ENCODE data around the gene PGRMC1.
A peak's percentile ranks its signal among the peaks of the same experiment; 100 is the strongest.
"Not testable (repeated sequence)": the region's sequence is repeated elsewhere in the genome, so short reads cannot be mapped to it uniquely, and the experiment has no call there.

PGRMC1 gene

GRCh38 chrX:119235051-119235511, 1.0 kb upstream of the PGRMC1 start:
- peak overlapping the region; percentile 78 for H3K27ac ChIP-seq (ENCODE audit: low read depth, low read length)
- no peaks in the 10 kb centered on the region for H3K27me3 ChIP-seq (ENCODE audit: control insufficient read depth, insufficient read depth, low read length)
- H3K9ac ChIP-seq (ENCODE audit: low read depth, low read length) = peak overlapping the region; percentile 66
- H3K9me3 ChIP-seq (ENCODE audit: control insufficient read depth, insufficient read depth, low read length) = no peaks in the 10 kb centered on the region
- H3K4me3 ChIP-seq (ENCODE audit: low read depth, low read length) = peak overlapping the region; percentile 81
- peaks cover 5% of the 10 kb centered on the region; the same call in 1 of the 2 replicates for H3K36me3 ChIP-seq (ENCODE audit: control insufficient read depth, insufficient read depth, low read length)
- H3K4me1 ChIP-seq (ENCODE audit: control insufficient read depth, insufficient read depth, low read length) = peaks cover 22% of the 10 kb centered on the region

- H3K9me3 ChIP-seq (ENCODE audit: control insufficient read depth, insufficient read depth, low read length) = no peaks in the 10 kb centered on the region
- H3K4me3 ChIP-seq (ENCODE audit: low read depth, low read length) = peak overlapping the region; percentile 81
- H3K4me1 ChIP-seq (ENCODE audit: control insufficient read depth, insufficient read depth, low read length) = peaks cover 26% of the 10 kb centered on the region
- H3K27me3 ChIP-seq (ENCODE audit: control insufficient read depth, insufficient read depth, low read length) = no peaks in the 10 kb centered on the region
- peak overlapping the region; percentile 77 for H3K9ac ChIP-seq (ENCODE audit: low read depth, low read length)
- peaks cover 21% of the 10 kb centered on the region for H3K36me3 ChIP-seq (ENCODE audit: control insufficient read depth, insufficient read depth, low read length)
- peak overlapping the region; percentile 50 for H3K27ac ChIP-seq (ENCODE audit: low read depth, low read length)
These were observed 807 bp downstream of the PGRMC1 start for GRCh38 chrX:119236623-119237561.

DNA sequence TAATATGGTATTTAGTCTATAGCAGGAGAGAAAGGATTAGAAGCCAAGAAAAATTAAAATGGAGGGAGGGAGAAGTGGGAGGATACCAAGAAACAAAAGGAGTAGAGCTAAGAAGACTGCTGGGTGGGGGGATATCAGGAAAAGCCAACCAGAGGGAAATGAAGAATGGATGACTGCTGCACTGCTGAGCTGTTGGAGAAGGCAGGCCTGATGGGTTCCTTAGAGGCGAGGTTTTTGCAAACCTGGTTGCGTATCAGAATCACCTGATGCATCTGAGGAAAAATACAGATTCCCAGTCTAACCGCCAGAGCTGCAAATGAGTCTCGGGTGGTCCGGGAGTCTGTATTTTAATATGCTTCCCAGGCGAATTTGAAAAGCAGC, 1.5 kb downstream of the PGRMC1 start:
- Histone ChIP-seq H3K27me3 (ENCODE audit: control insufficient read depth, insufficient read depth, low read length) (no peaks in the 10 kb centered on the region), H3K4me1 (ENCODE audit: control insufficient read depth, insufficient read depth, low read length) (peaks cover 26% of the 10 kb centered on the region), H3K9me3 (ENCODE audit: control insufficient read depth, insufficient read depth, low read length) (no peaks in the 10 kb centered on the region), H3K9ac (ENCODE audit: low read depth, low read length) (peak overlapping the region; percentile 77; the same call in 1 of the 2 replicates), H3K36me3 (ENCODE audit: control insufficient read depth, insufficient read depth, low read length) (peaks cover 27% of the 10 kb centered on the region), H3K27ac (ENCODE audit: low read depth, low read length) (no peak overlapping the region), H3K4me3 (ENCODE audit: low read depth, low read length) (peak overlapping the region; percentile 81)

- Histone ChIP-seq H3K27me3 (ENCODE audit: control insufficient read depth, insufficient read depth, low read length) (no peaks in the 10 kb centered on the region), H3K4me1 (ENCODE audit: control insufficient read depth, insufficient read depth, low read length) (peaks cover 26% of the 10 kb centered on the region), H3K27ac (ENCODE audit: low read depth, low read length) (no peak overlapping the region), H3K9me3 (ENCODE audit: control insufficient read depth, insufficient read depth, low read length) (no peaks in the 10 kb centered on the region), H3K4me3 (ENCODE audit: low read depth, low read length) (peak overlapping the region; percentile 81), H3K36me3 (ENCODE audit: control insufficient read depth, insufficient read depth, low read length) (peaks cover 37% of the 10 kb centered on the region), H3K9ac (ENCODE audit: low read depth, low read length) (no peak overlapping the region)
These were observed 2.5 kb downstream of the PGRMC1 start for GRCh38 chrX:119238557-119238956.

DNA sequence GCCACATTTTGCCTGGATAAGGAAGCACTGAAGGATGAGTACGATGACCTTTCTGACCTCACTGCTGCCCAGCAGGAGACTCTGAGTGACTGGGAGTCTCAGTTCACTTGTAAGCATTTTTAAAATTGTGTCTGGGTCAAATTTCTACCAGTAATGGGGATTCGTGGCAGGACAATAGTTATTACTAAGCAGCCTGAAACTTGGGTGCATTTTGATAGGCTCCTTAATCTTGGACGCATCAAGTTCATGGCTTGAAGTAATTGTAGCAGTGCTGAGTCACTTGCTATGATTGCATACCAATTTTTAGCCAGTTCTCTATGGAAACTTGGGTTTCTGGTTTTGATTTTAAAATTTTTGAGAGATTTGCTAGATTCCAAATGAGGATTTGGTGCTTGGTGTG, 4.3 kb downstream of the PGRMC1 start:
- Histone ChIP-seq H3K4me1 (ENCODE audit: control insufficient read depth, insufficient read depth, low read length) (peaks cover 19% of the 10 kb centered on the region), H3K36me3 (ENCODE audit: control insufficient read depth, insufficient read depth, low read length) (peaks cover 46% of the 10 kb centered on the region), H3K9me3 (ENCODE audit: control insufficient read depth, insufficient read depth, low read length) (no peaks in the 10 kb centered on the region), H3K27ac (ENCODE audit: low read depth, low read length) (no peak overlapping the region), H3K9ac (ENCODE audit: low read depth, low read length) (no peak overlapping the region), H3K27me3 (ENCODE audit: control insufficient read depth, insufficient read depth, low read length) (no peaks in the 10 kb centered on the region), H3K4me3 (ENCODE audit: low read depth, low read length) (no peak overlapping the region)

GRCh38 chrX:119247702-119248101, 11.6 kb downstream of the PGRMC1 start:
- H3K9me3 ChIP-seq (ENCODE audit: control insufficient read depth, insufficient read depth, low read length) = no peaks in the 10 kb centered on the region; the same call in 1 of the 2 replicates
- H3K27me3 ChIP-seq (ENCODE audit: control insufficient read depth, insufficient read depth, low read length) = no peaks in the 10 kb centered on the region
- no peak overlapping the region for H3K4me3 ChIP-seq (ENCODE audit: low read depth, low read length)
- no peak overlapping the region for H3K9ac ChIP-seq (ENCODE audit: low read depth, low read length)
- no peak overlapping the region for H3K27ac ChIP-seq (ENCODE audit: low read depth, low read length)
- peaks cover 18% of the 10 kb centered on the region for H3K36me3 ChIP-seq (ENCODE audit: control insufficient read depth, insufficient read depth, low read length)
- H3K4me1 ChIP-seq (ENCODE audit: control insufficient read depth, insufficient read depth, low read length) = peaks cover 9% of the 10 kb centered on the region; the same call in 1 of the 2 replicates

DNA sequence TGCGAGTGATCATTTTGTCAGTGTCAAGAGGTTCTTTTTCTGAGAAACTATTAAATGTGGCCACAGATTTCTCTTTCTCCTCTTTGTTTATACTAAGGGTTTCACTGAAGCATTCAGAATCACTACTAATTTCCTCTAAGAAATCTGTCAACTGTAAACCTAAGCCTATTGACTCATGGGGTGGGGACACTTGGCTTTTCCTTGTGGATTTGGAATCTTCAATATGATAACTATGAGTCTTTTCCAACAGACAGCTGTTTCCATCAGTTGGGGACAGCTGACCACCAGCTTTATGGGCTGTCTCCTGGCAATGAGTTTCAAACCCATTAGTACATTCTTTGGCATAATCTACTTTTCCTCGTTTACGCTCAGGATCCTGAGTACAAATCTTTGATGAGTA, 13.8 kb downstream of the PGRMC1 start:
- Histone ChIP-seq H3K9ac (ENCODE audit: low read depth, low read length) (no peak overlapping the region), H3K4me3 (ENCODE audit: low read depth, low read length) (no peak overlapping the region), H3K36me3 (ENCODE audit: control insufficient read depth, insufficient read depth, low read length) (no peaks in the 10 kb centered on the region; the same call in 1 of the 2 replicates), H3K9me3 (ENCODE audit: control insufficient read depth, insufficient read depth, low read length) (no peaks in the 10 kb centered on the region; the same call in 1 of the 2 replicates), H3K27me3 (ENCODE audit: control insufficient read depth, insufficient read depth, low read length) (no peaks in the 10 kb centered on the region), H3K27ac (ENCODE audit: low read depth, low read length) (no peak overlapping the region), H3K4me1 (ENCODE audit: control insufficient read depth, insufficient read depth, low read length) (no peaks in the 10 kb centered on the region; the same call in 1 of the 2 replicates)

DNA sequence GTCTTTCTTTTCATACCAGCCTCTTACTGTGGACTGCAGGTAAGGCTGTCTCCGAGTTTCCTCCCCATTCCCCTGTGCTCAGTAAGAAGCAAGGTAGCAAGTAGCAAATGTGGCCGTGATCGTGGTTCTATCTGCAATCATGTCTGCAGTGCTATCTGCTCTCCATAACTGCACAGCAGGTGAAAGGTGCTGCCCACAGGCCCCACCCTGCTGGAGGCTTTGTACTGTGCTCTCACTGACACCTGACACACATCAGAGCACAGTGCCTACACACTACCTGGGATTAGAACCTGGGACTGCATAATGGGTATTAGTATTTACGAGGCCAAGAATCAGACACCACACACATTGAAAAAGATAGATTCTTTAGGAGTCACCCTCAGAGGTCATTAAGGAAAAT, 15.3 kb downstream of the PGRMC1 start:
- Histone ChIP-seq H3K27me3 (ENCODE audit: control insufficient read depth, insufficient read depth, low read length) (no peaks in the 10 kb centered on the region), H3K9ac (ENCODE audit: low read depth, low read length) (no peak overlapping the region), H3K9me3 (ENCODE audit: control insufficient read depth, insufficient read depth, low read length) (no peaks in the 10 kb centered on the region; the same call in 1 of the 2 replicates), H3K36me3 (ENCODE audit: control insufficient read depth, insufficient read depth, low read length) (no peaks in the 10 kb centered on the region), H3K27ac (ENCODE audit: low read depth, low read length) (no peak overlapping the region), H3K4me3 (ENCODE audit: low read depth, low read length) (no peak overlapping the region), H3K4me1 (ENCODE audit: control insufficient read depth, insufficient read depth, low read length) (no peaks in the 10 kb centered on the region)

DNA sequence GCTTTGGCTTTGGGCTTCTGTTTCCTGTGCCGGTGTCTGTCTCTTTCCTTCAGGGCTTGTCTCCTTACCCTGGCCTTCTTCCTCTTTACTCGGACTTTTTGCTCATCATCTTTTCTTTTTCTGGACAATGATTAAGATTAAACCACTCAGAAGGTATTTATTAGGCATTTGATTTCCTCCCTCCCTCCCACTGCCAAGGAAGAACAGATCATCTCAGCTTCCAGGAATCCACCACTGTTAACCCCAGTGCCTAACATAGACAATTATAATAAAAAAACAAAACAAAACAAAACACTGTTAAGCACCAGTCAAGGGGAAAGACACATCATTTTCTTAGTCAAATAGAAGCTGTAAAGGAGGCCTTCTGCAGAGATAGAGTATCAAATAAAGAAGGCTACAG, 16.6 kb downstream of the PGRMC1 start:
- H3K9ac ChIP-seq (ENCODE audit: low read depth, low read length) = no peak overlapping the region
- H3K36me3 ChIP-seq (ENCODE audit: control insufficient read depth, insufficient read depth, low read length) = no peaks in the 10 kb centered on the region
- H3K4me1 ChIP-seq (ENCODE audit: control insufficient read depth, insufficient read depth, low read length) = no peaks in the 10 kb centered on the region
- H3K4me3 ChIP-seq (ENCODE audit: low read depth, low read length) = no peak overlapping the region
- H3K27ac ChIP-seq (ENCODE audit: low read depth, low read length) = no peak overlapping the region
- H3K9me3 ChIP-seq (ENCODE audit: control insufficient read depth, insufficient read depth, low read length) = no peaks in the 10 kb centered on the region; the same call in 1 of the 2 replicates
- H3K27me3 ChIP-seq (ENCODE audit: control insufficient read depth, insufficient read depth, low read length) = no peaks in the 10 kb centered on the region

DNA sequence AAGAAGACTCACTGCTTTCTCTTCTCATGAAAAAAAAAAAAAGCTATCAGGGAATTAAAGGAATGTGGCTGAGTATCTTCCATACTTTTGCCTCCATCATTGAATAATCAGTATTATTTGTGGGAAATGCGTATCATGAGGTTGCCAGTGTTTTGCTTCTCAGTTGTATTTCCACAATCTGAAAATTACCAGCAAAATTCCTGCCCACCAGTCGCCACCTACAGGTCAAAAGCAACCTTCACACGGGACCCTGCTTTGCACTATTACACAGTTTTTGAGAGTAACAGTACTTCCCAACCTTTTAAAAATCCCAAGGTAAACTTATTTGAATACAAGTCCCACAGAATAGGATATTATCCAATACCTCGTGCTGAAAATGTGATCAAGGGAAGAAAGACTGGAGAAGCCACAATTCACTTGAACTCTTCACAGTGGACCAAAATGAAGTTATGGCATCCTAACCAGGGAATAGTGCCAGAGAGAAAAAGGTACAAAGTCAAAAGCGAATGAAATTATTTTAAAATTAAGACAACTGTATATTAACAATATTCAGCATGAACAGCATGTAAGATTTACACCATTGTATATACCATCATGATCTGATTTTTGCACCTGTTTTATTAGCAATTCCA, 30.4 kb downstream of the PGRMC1 start:
- Histone ChIP-seq H3K27me3 (ENCODE audit: control insufficient read depth, insufficient read depth, low read length) (no peaks in the 10 kb centered on the region), H3K4me3 (ENCODE audit: low read depth, low read length) (no peak overlapping the region), H3K9me3 (ENCODE audit: control insufficient read depth, insufficient read depth, low read length) (peaks cover 8% of the 10 kb centered on the region), H3K9ac (ENCODE audit: low read depth, low read length) (no peak overlapping the region), H3K36me3 (ENCODE audit: control insufficient read depth, insufficient read depth, low read length) (no peaks in the 10 kb centered on the region), H3K27ac (ENCODE audit: low read depth, low read length) (no peak overlapping the region), H3K4me1 (ENCODE audit: control insufficient read depth, insufficient read depth, low read length) (no peaks in the 10 kb centered on the region)

DNA sequence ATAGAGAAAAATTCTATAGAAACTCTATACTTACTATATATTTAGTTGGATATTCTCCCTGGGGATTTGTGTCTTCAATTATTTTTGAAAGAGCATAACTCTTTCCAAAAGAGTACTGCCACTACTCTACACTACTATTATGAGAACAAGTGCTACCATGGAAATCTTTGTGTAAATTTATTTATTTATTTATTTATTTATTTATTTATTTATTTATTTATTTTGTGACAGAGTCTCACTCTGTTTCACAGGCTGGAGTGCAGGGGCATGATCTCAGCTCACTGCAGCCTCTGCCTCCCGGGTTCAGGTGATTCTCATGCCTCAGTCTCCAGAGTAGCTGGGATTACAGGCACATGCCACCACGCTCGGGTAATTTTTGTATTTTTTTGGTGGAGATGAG, 31.0 kb downstream of the PGRMC1 start:
- not testable (repeated sequence) for H3K9me3 ChIP-seq (ENCODE audit: control insufficient read depth, insufficient read depth, low read length); H3K36me3 ChIP-seq (ENCODE audit: control insufficient read depth, insufficient read depth, low read length); H3K27ac ChIP-seq (ENCODE audit: low read depth, low read length); H3K4me1 ChIP-seq (ENCODE audit: control insufficient read depth, insufficient read depth, low read length); H3K9ac ChIP-seq (ENCODE audit: low read depth, low read length); H3K27me3 ChIP-seq (ENCODE audit: control insufficient read depth, insufficient read depth, low read length); H3K4me3 ChIP-seq (ENCODE audit: low read depth, low read length)
